Endothelial cell of umbilical vein (primary cell): ENCODE measurements around the gene DGKB. TPM values are rescaled to one million over a fixed set of nuclear protein-coding genes. Genes with fewer than 3 reads are reported as not detected.

ENCODE experiments used
- BruUV-seq: library from RNA; stranded (reverse); fragments of 400-500 nt; replicated peaks from 2 replicates; lab custom pipeline; 2021; lab: Mats Ljungman, UMichigan
- CTCF ChIA-PET: fragments of 300-600, 350-600 bp; sonication (Branson Sonifier 250); formaldehyde crosslinking; loops from one replicate; lab custom pipeline; 2021; ENCODE audit warnings: antibody characterized with exemption, inconsistent platforms; lab: Charles Lee
- POLR2A ChIA-PET: fragments of 300-600, 350-600 bp; sonication (Branson Sonifier 250); formaldehyde crosslinking; loops from one replicate; lab custom pipeline; 2021; ENCODE audit warnings: antibody characterized with exemption, inconsistent platforms; lab: Charles Lee
- DNase-seq: peaks from one replicate; pipeline ENCODE4 v3.0.0-alpha.2; 2011; ENCODE audit warnings: low read depth, low spot score
- FAIRE-seq: peaks from 2 replicates; lab custom pipeline; 2011; peaks lifted over from hg19 to GRCh38; lab: Jason Lieb, UNC
- H2AFZ ChIP-seq: 2 replicates; pipeline ENCODE4 v1.6.0; 2012; ENCODE audit warnings: low read depth, low read length, control low read depth, inconsistent platforms
- H3K27ac ChIP-seq: 2 replicates; pipeline ENCODE4 v1.5.1; 2011; ENCODE audit warnings: low read depth, mild to moderate bottlenecking, control low read depth, low read length, moderate library complexity; ENCODE audit not compliant: insufficient read depth
- H3K27me3 ChIP-seq, 2 experiments: 2 replicates each; pipeline versions ENCODE4 v1.6.0 to v1.6.1; 2011; ENCODE audit warnings: low read length in 2 of 2, mixed read lengths in 1 of 2; ENCODE audit not compliant: control insufficient read depth in 2 of 2, insufficient read depth in 2 of 2
- H3K36me3 ChIP-seq, 2 experiments: 2 replicates in 1 of 2; 3 replicates in 1 of 2; pipeline ENCODE4 v1.5.1; 2011; ENCODE audit warnings: low read length in 2 of 2, mild to moderate bottlenecking in 1 of 2, moderate library complexity in 1 of 2; ENCODE audit not compliant: control insufficient read depth in 2 of 2, insufficient read depth in 2 of 2; ENCODE audit errors: extremely low read depth in 1 of 2
- H3K4me1 ChIP-seq: 3 replicates; pipeline ENCODE4 v1.5.1; 2011; ENCODE audit warnings: mild to moderate bottlenecking, low read length; ENCODE audit not compliant: control insufficient read depth, insufficient read depth; ENCODE audit errors: extremely low read depth
- H3K4me2 ChIP-seq: 2 replicates; pipeline ENCODE4 v1.6.1; 2011; ENCODE audit warnings: low read length, control low read depth, mixed read lengths; ENCODE audit not compliant: insufficient read depth
- H3K4me3 ChIP-seq, 3 experiments: fragments of 200-600 bp in 1 of 3; sonication (generic), shearing (Covaris generic) in 1 of 3; replicated peaks in 1 of 3; 2 replicates each; pipeline ENCODE4 v1.5.1; 2011 to 2016; ENCODE audit warnings: control low read depth in 3 of 3, low read length in 3 of 3, mild to moderate bottlenecking in 2 of 3, inconsistent platforms in 1 of 3, low read depth in 1 of 3, moderate library complexity in 1 of 3; ENCODE audit not compliant: insufficient read depth in 1 of 3
- H3K79me2 ChIP-seq: 2 replicates; pipeline ENCODE4 v1.6.0; 2012; ENCODE audit warnings: low read length, inconsistent platforms; ENCODE audit not compliant: control insufficient read depth, insufficient read depth
- H3K9ac ChIP-seq: replicated peaks from 2 replicates; pipeline ENCODE3; 2011; ENCODE audit warnings: low read length, control low read depth; ENCODE audit not compliant: insufficient read depth; ENCODE audit errors: extremely low read depth
- H3K9me1 ChIP-seq: replicated peaks from 3 replicates; pipeline ENCODE4 v1.6.0; 2011; ENCODE audit warnings: mild to moderate bottlenecking, low read length; ENCODE audit not compliant: control insufficient read depth, insufficient read depth; ENCODE audit errors: extremely low read depth
- H3K9me3 ChIP-seq: replicated peaks from 2 replicates; pipeline ENCODE4 v1.5.1; 2012; ENCODE audit warnings: low read length, inconsistent platforms; ENCODE audit not compliant: control insufficient read depth, insufficient read depth
- H4K20me1 ChIP-seq: replicated peaks from 2 replicates; pipeline ENCODE3; 2011; ENCODE audit warnings: mild to moderate bottlenecking, low read length; ENCODE audit not compliant: control insufficient read depth, insufficient read depth; ENCODE audit errors: extremely low read depth
- EZH2 ChIP-seq: IDR thresholded peaks from 2 replicates; pipeline ENCODE4 v1.6.1; 2012; ENCODE audit warnings: borderline replicate concordance, low read depth, mild to moderate bottlenecking, moderate library complexity, low read length, inconsistent platforms; ENCODE audit not compliant: severe bottlenecking
- FOS ChIP-seq: IDR thresholded peaks from 2 replicates; pipeline ENCODE4 v1.6.1; 2011; ENCODE audit warnings: mild to moderate bottlenecking, low read length, moderate library complexity, borderline replicate concordance; ENCODE audit not compliant: insufficient read depth
- GATA2 ChIP-seq: IDR thresholded peaks from 2 replicates; pipeline ENCODE4 v1.7.0; 2011; ENCODE audit warnings: low read depth, mild to moderate bottlenecking, moderate library complexity, mixed read lengths, low read length; ENCODE audit not compliant: insufficient read length, insufficient read depth
- JUN ChIP-seq: IDR thresholded peaks from 2 replicates; pipeline ENCODE4 v1.6.1; 2011; ENCODE audit warnings: borderline replicate concordance, low read depth; ENCODE audit not compliant: insufficient read length, insufficient read depth
- MAX ChIP-seq: IDR thresholded peaks from 2 replicates; pipeline ENCODE4 v1.6.1; 2011; ENCODE audit not compliant: insufficient read depth, insufficient read length
- POLR2AphosphoS5 ChIP-seq: IDR thresholded peaks from 2 replicates; pipeline ENCODE4 v1.6.1; 2012; ENCODE audit warnings: low read depth, mild to moderate bottlenecking, control low read depth, low read length, moderate library complexity; ENCODE audit not compliant: insufficient read depth
- dilution Hi-C: fragments of 300-500 bp; cut with MboI; formaldehyde crosslinking; loops from one replicate; pipeline ENCODE4 v1.15.0; 2019; ENCODE audit warnings: low sequenced_read_pairs; ENCODE audit not compliant: extremely low pct_ligation_motif_present
- intact Hi-C: fragments of 100-400 bp; cut with micrococcal nuclease; formaldehyde crosslinking; loops from one replicate; pipeline ENCODE4 v1.10.0; 2022
- polyA plus RNA-seq, 4 experiments: library from polyadenylated mRNA; depleted of rRNA in 3 of 4; stranded (reverse) in 3 of 4; unstranded in 1 of 4; fragments of >200 nt; gene quantifications; 2 replicates each; pipeline versions ENCODE4 v1.2.1 to v1.2.3, GENCODE V29; 2011 to 2012; ENCODE audit warnings: missing spikeins in 1 of 4
- total RNA-seq: library from RNA; stranded (reverse); gene quantifications from 2 replicates; pipeline ENCODE4 v1.2.3, GENCODE V29; 2021

The DGKB gene
- total and polyA plus RNA-seq, 2 donors (not counting 3 experiments of a cell fraction or from before 2014, with no cell fraction given): not detected

- Histone ChIP-seq H3K36me3 (no peaks in the 10 kb centered on the region), H2AFZ (no peak overlapping the region), H4K20me1 (no peaks in the 10 kb centered on the region), H3K4me3 (no peak overlapping the region), H3K4me2 (no peak overlapping the region), H3K9me1 (no peaks in the 10 kb centered on the region), H3K27me3 (no peaks in the 10 kb centered on the region), H3K4me1 (no peaks in the 10 kb centered on the region), H3K79me2 (no peaks in the 10 kb centered on the region), H3K27ac (no peak overlapping the region), H3K9me3 (no peaks in the 10 kb centered on the region), H3K9ac (no peak overlapping the region)
- ChIA-PET CTCF (interaction anchor here (1.7 kb wide), 1 partner anchor 66 kb away, joined by 3 read pairs; no protein-coding TSS in a partner anchor), POLR2A (no interaction called here)
- no peak for TF ChIP-seq GATA2
- peak; percentile 22 for TF ChIP-seq FOS
- peak; percentile 22 for TF ChIP-seq JUN
- dilution Hi-C loops (no loop called here), intact Hi-C loops (no loop called here)
- FAIRE-seq: no peak
- no peak for DNase-seq
- no TSS peak for BruUV-seq
Measured at GRCh38 chr7:14950013-14950412, 47.5 kb upstream of the DGKB start.

GRCh38 chr7:14938181-14938580, 35.6 kb upstream of the DGKB start:
- Histone ChIP-seq H3K9me1 (no peaks in the 10 kb centered on the region), H3K36me3 (no peaks in the 10 kb centered on the region), H3K9me3 (no peaks in the 10 kb centered on the region), H2AFZ (no peak overlapping the region), H3K27ac (no peak overlapping the region), H3K4me2 (no peak overlapping the region), H3K27me3 (no peaks in the 10 kb centered on the region), H4K20me1 (no peaks in the 10 kb centered on the region), H3K4me1 (no peaks in the 10 kb centered on the region), H3K4me3 (no peak overlapping the region), H3K9ac (no peak overlapping the region), H3K79me2 (no peaks in the 10 kb centered on the region)
- FAIRE-seq (no peak), DNase-seq (no peak)
- ChIA-PET CTCF (no interaction called here), POLR2A (no interaction called here)
- no peak for TF ChIP-seq MAX
- peak; percentile 9 for TF ChIP-seq GATA2
- no peak for TF ChIP-seq EZH2
- no peak for TF ChIP-seq POLR2AphosphoS5
- no TSS peak for BruUV-seq
- dilution Hi-C loops: no loop called here
- intact Hi-C loops: no loop called here
